HepG2 (cell line): ENCODE measurements around the gene MIEF1. TPM values are rescaled to one million over a fixed set of nuclear protein-coding genes. Genes with fewer than 3 reads are reported as not detected.
A peak's percentile ranks its signal among the peaks of the same experiment; 100 is the strongest.

ENCODE experiments used
- ARID3A ChIP-seq: IDR thresholded peaks from 2 replicates; pipeline ENCODE4 v1.6.1; 2012; ENCODE audit warnings: low read depth, low read length, improper control_type of control experiment
- ARNT ChIP-seq: fragments of 450-650 bp; IDR thresholded peaks from 2 replicates; pipeline ENCODE4 v1.6.1; 2017
- CTCF ChIP-seq: sonication (generic); formaldehyde crosslinking; IDR thresholded peaks from 2 replicates; pipeline ENCODE4 v1.5.0; 2020; ENCODE audit warnings: mild to moderate bottlenecking, missing genetic modification reagents, moderate library complexity
- ELF4 ChIP-seq: sonication (generic); formaldehyde crosslinking; IDR thresholded peaks from 2 replicates; pipeline ENCODE4 v1.5.0; 2020; ENCODE audit warnings: missing genetic modification reagents, mild to moderate bottlenecking, moderate library complexity, borderline replicate concordance
- NBN ChIP-seq: fragments of 450-650 bp; conservative IDR thresholded peaks from 2 replicates; pipeline ENCODE4 v1.6.1; 2017
- POLR2AphosphoS5 ChIP-seq: IDR thresholded peaks from 2 replicates; pipeline ENCODE4 v1.6.1; 2012; ENCODE audit warnings: low read depth, low read length
- RARA ChIP-seq: IDR thresholded peaks from 2 replicates; pipeline ENCODE4 v1.6.1; 2016; ENCODE audit warnings: missing genetic modification reagents, missing compliant biosample characterization
- ZBTB44 ChIP-seq: sonication (generic); formaldehyde crosslinking; IDR thresholded peaks from 2 replicates; pipeline ENCODE4 v1.4.0; 2020; ENCODE audit warnings: missing genetic modification reagents
- ZBTB46 ChIP-seq: sonication (generic); formaldehyde crosslinking; IDR thresholded peaks from 2 replicates; pipeline ENCODE4 v1.4.0; 2020; ENCODE audit warnings: mild to moderate bottlenecking, missing genetic modification reagents, borderline replicate concordance
- ZNF275 ChIP-seq: sonication (generic); formaldehyde crosslinking; IDR thresholded peaks from 2 replicates; pipeline ENCODE4 v1.8.0; 2022; ENCODE audit warnings: missing genetic modification reagents, mild to moderate bottlenecking, inconsistent platforms, borderline replicate concordance
- ZNF280B ChIP-seq: sonication (generic); formaldehyde crosslinking; IDR thresholded peaks from 2 replicates; pipeline ENCODE4 v1.5.0; 2020; ENCODE audit warnings: missing genetic modification reagents, mild to moderate bottlenecking, borderline replicate concordance
- ZNF468 ChIP-seq: sonication (generic); formaldehyde crosslinking; IDR thresholded peaks from 2 replicates; pipeline ENCODE4 v1.8.0; 2022; ENCODE audit warnings: mild to moderate bottlenecking, moderate library complexity, missing genetic modification reagents
- ZUFSP ChIP-seq: sonication (generic); formaldehyde crosslinking; IDR thresholded peaks from 2 replicates; pipeline ENCODE4 v1.9.0; 2021; ENCODE audit warnings: missing genetic modification reagents, mild to moderate bottlenecking, borderline replicate concordance
- polyA plus RNA-seq, 8 experiments: library from polyadenylated mRNA; depleted of rRNA in 3 of 8; stranded (reverse) in 7 of 8; unstranded in 1 of 8; fragments of >200 nt; fragmentation: Illumina TruSeq in 4 of 8; extraction: Trizol in 4 of 8; gene quantifications; 2 replicates each; pipeline versions ENCODE4 v1.2.1 to v1.2.3, GENCODE V29; 2011 to 2016; ENCODE audit warnings: low read depth in 4 of 8, missing spikeins in 1 of 8, mixed read lengths in 1 of 8; ENCODE audit not compliant: insufficient read depth in 1 of 8
- total RNA-seq, 5 experiments: library from RNA; depleted of rRNA; stranded (reverse); fragments of >200 nt; fragmentation: Illumina TruSeq; extraction: Trizol; gene quantifications; 2 replicates each; pipeline ENCODE4 v1.2.3, GENCODE V29; 2016; ENCODE audit warnings: low read depth in 1 of 5

The MIEF1 gene
- total and polyA plus RNA-seq, 2 of the 13 experiments (the other 11 are each of a cell fraction or from before 2014, with no cell fraction given) = 21.7 to 34.8 TPM

GRCh38 chr22:39520226-39521105 is 18.4 kb downstream of the MIEF1 start, which contains the start of gene ATF4 (continued):
- no peak for TF ChIP-seq ARID3A
- no peak for TF ChIP-seq NBN
- no peak for TF ChIP-seq ARNT
- TF ChIP-seq POLR2AphosphoS5 = peak; percentile 99
- no peak; the same call in 1 of the 2 replicates for TF ChIP-seq ZNF275 (CRISPR knock-in tag)
- peak; percentile 66; the same call in 1 of the 2 replicates for TF ChIP-seq ELF4
- no peak for TF ChIP-seq CTCF
- TF ChIP-seq RARA (CRISPR knock-in tag) = peak; percentile 21
- TF ChIP-seq ZUFSP = no peak
- TF ChIP-seq ZNF280B = peak; percentile 87; the same call in 1 of the 2 replicates
- 0 out of 2 replicates have a peak, but pooled peaks have one; percentile 37 for TF ChIP-seq ZBTB46 (CRISPR knock-in tag)
- 0 out of 2 replicates have a peak, but pooled peaks have one; percentile 40 for TF ChIP-seq ZNF468 (CRISPR knock-in tag)
- TF ChIP-seq ZBTB44 (CRISPR knock-in tag) = peak; percentile 63; the same call in 1 of the 2 replicates
